Central memory CD8-positive, alpha-beta T cell (primary cell): Measurements from ENCODE around the gene SEMA5A.

Experiments
- ATAC-seq: fragments of 150-1000 bp; cut with Tn5 transposase; replicated peaks from 2 replicates; pipeline ENCODE4 v1.10.0; 2022; ENCODE audit warnings: mild to moderate bottlenecking, moderate FRiP score, moderate number of reproducible peaks; ENCODE audit not compliant: poor library complexity, severe bottlenecking; ENCODE audit errors: extremely low read depth
- DNase-seq, 2 donors: peaks; one replicate each; pipeline ENCODE4 v3.0.0; 2021; ENCODE audit warnings: low spot score in 2 of 2
- H3K27ac Mint-ChIP-seq: one replicate; pipeline ENCODE4 v1.8.0; 2022; ENCODE audit warnings: low read depth, mild to moderate bottlenecking, moderate library complexity, mixed read lengths
- H3K27me3 Mint-ChIP-seq: one replicate; pipeline ENCODE4 v1.8.0; 2022; ENCODE audit warnings: mixed read lengths
- H3K36me3 Mint-ChIP-seq: one replicate; pipeline ENCODE4 v1.8.0; 2022; ENCODE audit warnings: mild to moderate bottlenecking, moderate library complexity, mixed read lengths; ENCODE audit not compliant: insufficient read depth
- H3K4me1 Mint-ChIP-seq: one replicate; pipeline ENCODE4 v1.8.0; 2022; ENCODE audit warnings: mixed read lengths
- H3K4me3 Mint-ChIP-seq: one replicate; pipeline ENCODE4 v1.8.0; 2022; ENCODE audit warnings: mild to moderate bottlenecking, moderate library complexity, mixed read lengths
- H3K9me3 Mint-ChIP-seq: one replicate; pipeline ENCODE4 v1.8.0; 2022; ENCODE audit warnings: mixed read lengths

The SEMA5A gene

DNA sequence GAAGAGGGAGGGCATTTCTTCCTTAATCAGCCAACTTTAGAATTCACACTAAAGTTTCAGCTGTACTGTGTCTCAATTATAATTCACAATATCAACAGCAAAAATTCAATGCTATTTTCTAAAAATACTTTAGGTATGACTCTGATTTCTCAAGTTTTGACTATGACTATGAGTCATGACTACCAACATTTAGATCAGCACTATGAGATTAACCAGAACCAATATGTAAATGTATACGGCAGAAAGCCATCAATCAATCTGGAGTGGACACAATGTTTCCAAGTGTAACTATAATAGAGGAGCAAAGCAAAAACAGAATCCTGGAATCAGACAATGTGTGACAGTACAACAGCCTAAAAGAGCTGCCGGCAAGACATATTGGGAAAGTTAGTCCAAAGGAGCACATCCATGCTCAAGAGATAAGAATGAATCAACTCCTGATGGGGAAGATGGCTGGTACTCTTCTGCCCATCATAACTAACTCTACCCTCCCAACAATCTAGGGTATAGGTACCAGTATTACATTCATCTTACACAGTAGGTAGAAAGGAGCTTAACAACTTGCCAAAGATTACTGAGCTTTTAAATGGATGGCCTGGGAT lies 294.4 kb downstream of the SEMA5A start:
- Mint-ChIP-seq H3K27ac (no peak overlapping the region), H3K27me3 (no peaks in the 10 kb centered on the region), H3K36me3 (no peaks in the 10 kb centered on the region), H3K9me3 (peaks cover 39% of the 10 kb centered on the region), H3K4me1 (no peaks in the 10 kb centered on the region), H3K4me3 (no peak overlapping the region)
- DNase-seq: no peak
- ATAC-seq: no peak

DNA sequence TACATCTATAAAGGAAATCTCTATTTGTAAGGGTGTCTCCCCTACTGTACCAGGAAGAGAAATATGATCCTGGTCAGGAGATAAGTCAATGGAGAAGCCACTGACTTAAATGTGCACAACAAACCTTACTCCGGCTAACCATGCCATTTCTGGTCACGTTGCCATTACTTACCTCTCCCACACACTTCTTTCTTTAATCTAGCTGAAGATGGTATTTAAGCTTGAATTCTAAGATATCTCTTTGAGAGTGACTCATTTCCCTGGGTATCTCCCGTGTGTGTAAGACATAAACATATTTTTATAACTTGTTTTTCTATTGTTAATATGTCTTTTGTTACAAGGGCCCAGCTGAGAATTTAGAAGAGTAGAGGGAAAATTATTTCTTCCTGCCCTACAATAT lies 296.6 kb downstream of the SEMA5A start:
- ATAC-seq (no peak), DNase-seq (no peak)
- H3K9me3 Mint-ChIP-seq: peaks cover 21% of the 10 kb centered on the region
- no peaks in the 10 kb centered on the region for H3K36me3 Mint-ChIP-seq
- no peaks in the 10 kb centered on the region for H3K4me1 Mint-ChIP-seq
- no peak overlapping the region for H3K4me3 Mint-ChIP-seq
- no peaks in the 10 kb centered on the region for H3K27me3 Mint-ChIP-seq
- H3K27ac Mint-ChIP-seq: no peak overlapping the region

DNA sequence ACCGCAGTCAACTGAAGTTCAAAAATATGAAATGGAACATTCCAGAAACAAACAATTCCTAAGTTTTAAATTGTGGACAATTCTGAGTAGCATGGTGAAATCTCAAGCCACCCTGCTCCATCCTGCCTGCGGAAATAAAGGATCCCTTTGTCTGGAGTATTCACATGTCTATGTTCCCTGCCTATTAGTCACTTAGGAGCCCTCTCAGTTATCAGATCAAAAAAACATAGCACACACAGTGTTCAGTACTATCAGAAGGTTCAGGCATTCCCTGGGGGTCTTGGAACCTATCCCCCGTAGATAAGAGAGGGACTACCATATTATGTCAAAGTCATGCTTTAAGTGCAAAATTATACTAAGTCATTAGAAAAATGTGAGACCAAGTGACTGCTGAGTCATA lies 300.8 kb downstream of the SEMA5A start:
- Mint-ChIP-seq H3K36me3 (no peaks in the 10 kb centered on the region), H3K4me3 (no peak overlapping the region), H3K9me3 (peaks cover 11% of the 10 kb centered on the region), H3K4me1 (no peaks in the 10 kb centered on the region), H3K27me3 (no peaks in the 10 kb centered on the region), H3K27ac (no peak overlapping the region)
- ATAC-seq (no peak), DNase-seq (no peak)

DNA sequence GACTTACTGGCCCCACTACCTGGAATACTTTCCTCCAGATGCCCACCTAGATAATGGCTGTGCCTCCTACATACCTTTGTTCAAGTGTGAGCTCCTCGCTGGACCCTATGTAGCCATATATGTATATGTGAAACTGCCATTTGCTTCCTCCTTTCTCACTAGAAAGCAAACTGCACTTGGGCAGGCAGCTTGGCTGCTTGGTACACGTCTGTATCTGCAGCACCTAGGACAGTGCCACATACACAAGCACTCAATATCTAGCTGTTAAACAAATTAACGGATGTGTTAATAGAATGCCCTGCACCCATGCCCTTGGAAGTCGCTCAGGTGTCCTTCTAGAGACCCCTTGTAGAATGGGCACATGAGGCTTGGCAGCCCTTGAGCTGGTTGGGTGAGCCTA lies 301.5 kb downstream of the SEMA5A start:
- no peak for DNase-seq
- Mint-ChIP-seq H3K27ac (no peak overlapping the region), H3K4me1 (no peaks in the 10 kb centered on the region), H3K36me3 (no peaks in the 10 kb centered on the region), H3K9me3 (peaks cover 8% of the 10 kb centered on the region), H3K27me3 (no peaks in the 10 kb centered on the region), H3K4me3 (no peak overlapping the region)
- ATAC-seq: no peak

DNA sequence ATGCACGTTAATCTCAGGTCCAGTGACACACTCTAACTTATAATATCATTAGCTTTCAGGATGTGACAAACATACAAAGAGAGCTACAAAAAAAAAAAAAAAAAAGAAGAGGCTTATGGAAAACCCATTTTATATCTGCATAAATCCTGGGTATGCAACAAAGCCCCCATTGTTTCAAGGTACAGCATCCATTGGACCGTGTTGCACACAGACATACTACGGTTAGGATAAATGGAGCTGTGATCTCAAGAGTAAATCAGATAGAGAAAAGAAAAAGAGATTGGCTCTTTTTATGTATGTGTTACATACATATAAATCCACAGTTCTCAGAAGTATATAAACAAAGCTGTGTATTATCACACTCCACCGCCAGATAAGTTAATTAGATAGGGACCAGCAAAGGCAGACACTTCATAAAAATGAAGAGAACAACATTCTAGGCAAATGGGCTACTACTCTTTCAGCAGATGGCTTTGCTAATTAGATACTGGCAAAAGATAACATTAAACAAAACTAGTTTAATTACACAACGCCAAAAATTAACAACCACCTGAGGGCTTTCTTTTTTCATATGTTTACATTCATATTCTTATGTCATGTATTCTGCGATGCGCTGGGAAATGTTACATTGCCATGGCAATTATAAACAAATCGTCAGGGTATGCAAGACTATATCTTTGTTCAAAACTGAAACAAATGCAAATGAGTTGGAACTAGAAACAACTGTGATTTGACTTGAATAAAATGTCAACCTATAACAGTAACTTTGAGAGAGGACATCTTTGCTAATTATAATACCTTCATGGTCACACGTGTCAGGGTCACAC lies 304.2 kb downstream of the SEMA5A start:
- no peaks in the 10 kb centered on the region for H3K9me3 Mint-ChIP-seq
- H3K36me3 Mint-ChIP-seq: no peaks in the 10 kb centered on the region

DNA sequence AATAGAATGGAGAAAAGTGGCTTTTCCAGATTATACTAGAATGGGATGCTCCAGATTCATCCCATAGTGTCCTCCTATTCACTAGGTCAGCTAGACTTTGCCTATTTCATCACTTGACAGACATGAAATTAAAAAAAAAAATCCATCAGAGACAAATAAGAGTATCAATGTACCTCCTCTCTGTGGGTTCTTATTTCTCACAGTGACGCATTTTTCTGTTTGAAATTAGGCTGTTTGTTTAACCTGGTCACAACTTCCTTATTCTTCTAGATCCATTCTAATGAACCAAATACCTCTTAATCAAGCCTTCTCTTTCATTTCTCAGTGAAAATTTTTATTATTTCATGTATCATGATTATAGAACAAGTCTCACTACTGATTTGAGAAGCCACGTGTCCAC lies 305.4 kb downstream of the SEMA5A start:
- DNase-seq (no peak), ATAC-seq (no peak)
- Mint-ChIP-seq H3K27me3 (no peaks in the 10 kb centered on the region), H3K9me3 (peaks cover 4% of the 10 kb centered on the region), H3K36me3 (no peaks in the 10 kb centered on the region), H3K4me3 (no peak overlapping the region), H3K4me1 (no peaks in the 10 kb centered on the region), H3K27ac (no peak overlapping the region)

More for the DNA sequence above, 304.2 kb downstream of the SEMA5A start:
- Mint-ChIP-seq H3K4me3 (no peak overlapping the region), H3K27ac (no peak overlapping the region), H3K4me1 (no peaks in the 10 kb centered on the region), H3K27me3 (no peaks in the 10 kb centered on the region)
- ATAC-seq: no peak
- DNase-seq: no peak

DNA sequence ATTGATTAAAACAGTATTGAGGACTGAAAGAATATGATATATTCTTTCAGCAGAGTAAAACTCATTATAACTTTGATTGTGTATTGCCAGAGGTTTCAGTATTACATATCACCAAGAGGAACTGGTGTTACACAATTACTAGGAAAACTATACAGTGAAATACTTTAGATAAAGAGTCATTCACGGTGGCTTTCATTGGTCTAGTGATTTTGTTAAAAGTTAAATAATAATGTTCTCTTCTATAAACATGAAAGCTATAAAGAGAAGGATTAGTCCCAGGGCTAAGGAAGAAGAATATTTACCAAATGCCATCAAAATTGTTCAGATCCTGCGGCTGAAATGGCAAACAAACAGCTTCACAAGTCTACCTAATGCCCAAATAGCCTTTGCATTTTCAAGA lies 306.2 kb downstream of the SEMA5A start:
- DNase-seq (no peak), ATAC-seq (no peak)
- Mint-ChIP-seq H3K4me1 (no peaks in the 10 kb centered on the region), H3K27me3 (no peaks in the 10 kb centered on the region), H3K27ac (no peak overlapping the region), H3K9me3 (peaks cover 10% of the 10 kb centered on the region), H3K4me3 (no peak overlapping the region), H3K36me3 (no peaks in the 10 kb centered on the region)

DNA sequence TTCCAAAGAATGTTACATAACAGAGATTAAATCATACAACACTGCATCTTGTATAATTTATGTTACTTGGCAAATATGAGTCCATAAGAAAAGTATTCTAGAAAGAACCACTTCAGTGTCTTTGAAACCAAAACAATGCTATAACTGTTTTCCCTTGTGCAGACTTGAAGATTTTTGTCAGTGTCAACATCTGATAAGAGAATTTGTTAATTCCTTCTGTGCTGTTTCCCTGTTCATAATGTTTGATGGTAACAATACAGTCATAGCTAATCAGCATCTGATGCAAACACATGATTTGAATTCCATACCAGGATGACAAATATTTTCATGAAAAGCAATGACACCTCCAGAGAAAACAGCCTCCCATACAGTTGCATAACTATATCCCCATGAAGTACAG lies 306.8 kb downstream of the SEMA5A start:
- no peaks in the 10 kb centered on the region for H3K36me3 Mint-ChIP-seq
- no peaks in the 10 kb centered on the region for H3K27me3 Mint-ChIP-seq
- peaks cover 10% of the 10 kb centered on the region for H3K9me3 Mint-ChIP-seq
- no peak overlapping the region for H3K4me3 Mint-ChIP-seq
- DNase-seq (no peak), ATAC-seq (no peak)
- H3K27ac Mint-ChIP-seq: no peak overlapping the region
- H3K4me1 Mint-ChIP-seq: no peaks in the 10 kb centered on the region

DNA sequence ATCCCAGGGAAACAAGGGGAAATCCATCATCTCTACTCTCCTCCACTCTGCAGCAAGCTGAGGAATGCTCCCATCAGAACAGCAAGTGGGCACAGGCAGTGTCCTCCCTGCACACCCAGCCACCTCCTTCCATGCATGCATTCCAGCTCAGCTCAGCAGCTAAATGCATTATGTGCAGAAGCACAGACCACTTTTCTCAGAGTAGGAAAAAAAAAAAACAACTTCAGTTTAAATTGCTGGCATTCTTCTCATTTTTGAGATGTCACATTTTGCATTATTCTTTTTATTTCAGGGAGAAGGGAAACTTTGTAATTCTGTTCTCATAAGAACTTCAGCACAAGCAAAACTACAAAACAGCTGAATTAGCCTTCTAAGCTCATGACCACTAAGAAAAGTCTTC lies 312.2 kb downstream of the SEMA5A start:
- Mint-ChIP-seq H3K4me1 (no peaks in the 10 kb centered on the region), H3K36me3 (peaks cover 2% of the 10 kb centered on the region), H3K27ac (no peak overlapping the region), H3K4me3 (no peak overlapping the region), H3K9me3 (peaks cover 28% of the 10 kb centered on the region), H3K27me3 (no peaks in the 10 kb centered on the region)
- DNase-seq (no peak), ATAC-seq (no peak)

DNA sequence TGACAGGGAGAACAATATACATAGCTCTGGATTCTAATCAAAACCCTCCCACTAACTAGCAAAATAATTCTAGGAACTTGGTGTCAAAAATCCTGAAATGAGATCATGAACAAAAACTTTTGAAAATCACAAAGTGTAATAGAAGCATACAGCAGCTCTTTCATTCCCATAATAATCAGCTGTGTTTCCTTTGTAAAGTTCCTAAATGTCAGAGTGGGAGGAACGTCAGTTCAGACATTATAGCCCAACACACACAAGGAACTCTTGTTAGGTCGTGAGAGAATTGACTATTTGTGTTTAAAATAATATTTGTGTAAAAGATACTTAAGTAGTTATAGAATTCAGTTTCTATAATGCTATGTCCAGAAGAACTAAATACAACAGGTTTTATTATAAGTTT lies 312.8 kb downstream of the SEMA5A start:
- no peak for ATAC-seq
- H3K36me3 Mint-ChIP-seq: peaks cover 2% of the 10 kb centered on the region
- H3K4me1 Mint-ChIP-seq: no peaks in the 10 kb centered on the region

DNA sequence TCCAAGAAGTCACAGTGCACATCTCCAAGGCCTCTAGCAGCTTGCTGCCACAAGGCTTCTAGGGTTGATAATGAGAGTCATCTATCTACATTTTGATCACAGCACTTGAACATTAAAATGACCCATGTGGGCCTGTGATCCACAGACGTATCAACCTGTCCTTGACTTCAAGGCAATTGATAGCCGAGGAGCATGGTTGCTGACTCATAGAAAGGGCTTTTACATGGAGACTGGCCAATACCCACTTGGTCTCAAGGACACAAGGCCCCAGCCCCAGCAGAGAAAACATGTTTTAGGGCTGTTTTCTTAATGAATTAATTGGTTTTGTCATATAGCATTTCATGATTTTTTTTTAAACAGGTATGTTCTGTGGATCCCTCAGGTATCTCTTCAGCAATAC lies 314.0 kb downstream of the SEMA5A start:
- H3K4me1 Mint-ChIP-seq: no peaks in the 10 kb centered on the region
- no peak overlapping the region for H3K27ac Mint-ChIP-seq
- ATAC-seq: no peak

More for the DNA sequence above, 312.8 kb downstream of the SEMA5A start:
- no peaks in the 10 kb centered on the region for H3K27me3 Mint-ChIP-seq
- peaks cover 35% of the 10 kb centered on the region for H3K9me3 Mint-ChIP-seq
- no peak overlapping the region for H3K4me3 Mint-ChIP-seq
- no peak for DNase-seq
- no peak overlapping the region for H3K27ac Mint-ChIP-seq

DNA sequence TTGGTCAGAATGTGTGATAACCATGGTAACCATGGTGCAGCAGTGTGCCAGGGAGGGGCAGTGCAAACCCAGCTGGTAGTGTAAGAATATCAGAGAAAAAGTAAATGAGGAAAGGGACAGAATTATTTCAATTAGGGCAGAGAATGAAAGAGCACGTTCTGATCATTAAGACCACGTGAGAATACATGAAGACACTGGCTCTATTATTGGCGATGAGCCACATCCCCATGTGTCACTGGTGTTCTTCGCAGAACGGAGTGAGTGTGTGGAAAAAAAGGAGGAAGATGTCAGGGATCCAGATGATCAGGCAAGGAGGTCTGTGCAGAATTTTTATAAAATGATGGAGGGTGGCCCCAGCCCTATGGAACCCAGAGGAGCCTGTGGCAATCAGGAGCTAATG lies 315.5 kb downstream of the SEMA5A start:
- no peaks in the 10 kb centered on the region for H3K27me3 Mint-ChIP-seq
- peaks cover 2% of the 10 kb centered on the region for H3K36me3 Mint-ChIP-seq
- H3K4me3 Mint-ChIP-seq: no peak overlapping the region
- H3K9me3 Mint-ChIP-seq: peaks cover 33% of the 10 kb centered on the region
- H3K27ac Mint-ChIP-seq: no peak overlapping the region
- DNase-seq: no peak
- no peaks in the 10 kb centered on the region for H3K4me1 Mint-ChIP-seq
- ATAC-seq: no peak

More for the DNA sequence above, 314.0 kb downstream of the SEMA5A start:
- Mint-ChIP-seq H3K9me3 (peaks cover 38% of the 10 kb centered on the region), H3K36me3 (peaks cover 2% of the 10 kb centered on the region), H3K27me3 (no peaks in the 10 kb centered on the region), H3K4me3 (no peak overlapping the region)
- no peak for DNase-seq

DNA sequence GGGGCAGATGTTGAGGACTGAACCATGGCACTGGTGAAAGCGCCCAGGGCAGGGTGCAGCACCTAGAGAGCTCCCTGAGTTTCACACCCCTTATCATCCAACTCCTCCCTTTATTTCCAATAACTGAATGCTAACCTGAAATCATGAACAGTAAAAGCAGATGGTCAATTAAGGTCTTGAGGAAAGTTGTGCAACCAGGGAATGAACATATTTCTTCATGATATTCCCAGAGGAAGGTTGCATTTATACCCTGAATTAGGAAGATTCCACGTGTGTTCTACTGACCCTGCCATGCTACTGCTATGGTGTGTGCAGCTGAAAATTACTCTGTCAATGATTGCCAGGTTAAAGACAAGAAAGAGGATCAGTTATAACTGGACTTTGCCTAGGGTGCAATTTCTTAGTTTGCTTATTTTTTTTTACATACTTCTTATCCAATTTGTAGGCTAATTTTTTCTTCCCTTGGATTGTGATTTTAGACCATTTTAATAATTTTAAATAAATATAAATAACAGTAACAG lies 319.8 kb downstream of the SEMA5A start:
- Mint-ChIP-seq H3K27me3 (no peaks in the 10 kb centered on the region), H3K27ac (no peak overlapping the region), H3K36me3 (peaks cover 2% of the 10 kb centered on the region), H3K4me3 (no peak overlapping the region), H3K9me3 (peaks cover 36% of the 10 kb centered on the region), H3K4me1 (no peaks in the 10 kb centered on the region)
- ATAC-seq (no peak), DNase-seq (no peak)
